OCI-LY1 (cell line): Measurements from ENCODE around the gene ESYT1.
A peak's percentile ranks its signal among the peaks of the same experiment; 100 is the strongest.

Source experiments
- H2AFZ ChIP-seq: fragments of 200-600 bp; sonication (generic), shearing (Covaris generic); 2 replicates; pipeline ENCODE4 v1.6.0; 2014; ENCODE audit warnings: antibody characterized with exemption, mild to moderate bottlenecking, low read length
- H3F3A ChIP-seq: fragments of 200-600 bp; sonication (generic), shearing (Covaris generic); 2 replicates; pipeline ENCODE4 v1.6.0; 2014; ENCODE audit warnings: mild to moderate bottlenecking, antibody characterized with exemption, low read length, moderate library complexity; ENCODE audit not compliant: insufficient read depth
- H3K27ac ChIP-seq: fragments of 200-600 bp; sonication (generic); 2 replicates; pipeline ENCODE4 v1.5.1; 2014; ENCODE audit warnings: low read length, mixed run types, mild to moderate bottlenecking, low read depth; ENCODE audit not compliant: poor library complexity, severe bottlenecking
- H3K27me3 ChIP-seq: fragments of 200-600 bp; sonication (generic); 2 replicates; pipeline ENCODE4 v1.6.0; 2014; ENCODE audit warnings: antibody characterized with exemption, mild to moderate bottlenecking, low read length, moderate library complexity; ENCODE audit not compliant: insufficient read depth
- H3K36me3 ChIP-seq: fragments of 200-600 bp; sonication (generic); 2 replicates; pipeline ENCODE4 v1.6.1; 2014; ENCODE audit warnings: mild to moderate bottlenecking, antibody characterized with exemption, low read length, moderate library complexity, mixed read lengths; ENCODE audit not compliant: insufficient read depth
- H3K4me1 ChIP-seq: fragments of 200-600 bp; sonication (generic); 2 replicates; pipeline ENCODE4 v1.5.1; 2014; ENCODE audit warnings: mild to moderate bottlenecking, low read length, moderate library complexity; ENCODE audit not compliant: insufficient read depth, severe bottlenecking
- H3K4me2 ChIP-seq: fragments of 200-600 bp; sonication (generic), shearing (Covaris generic); 2 replicates; pipeline ENCODE4 v1.6.1; 2014; ENCODE audit warnings: low read length
- H3K4me3 ChIP-seq: fragments of 200-600 bp; sonication (generic); 2 replicates; pipeline ENCODE4 v1.5.1; 2014; ENCODE audit warnings: low read length, low read depth, mild to moderate bottlenecking, mixed read lengths; ENCODE audit not compliant: poor library complexity, severe bottlenecking
- H3K79me2 ChIP-seq: fragments of 200-600 bp; shearing (Covaris generic); 2 replicates; pipeline ENCODE4 v1.6.1; 2016; ENCODE audit warnings: mixed run types, low read length, mixed read lengths; ENCODE audit not compliant: insufficient read depth
- H3K9ac ChIP-seq: fragments of 200-600 bp; sonication (generic), shearing (Covaris generic); 2 replicates; pipeline ENCODE4 v1.6.1; 2014; ENCODE audit warnings: mild to moderate bottlenecking, low read length, mixed read lengths
- H3K9me2 ChIP-seq: fragments of 200-600 bp; sonication (generic), shearing (Covaris generic); 2 replicates; pipeline ENCODE4 v1.6.1; 2014; ENCODE audit warnings: low read depth, mild to moderate bottlenecking, low read length, mixed read lengths
- H3K9me3 ChIP-seq: fragments of 200-600 bp; shearing (Covaris generic); 2 replicates; pipeline ENCODE4 v1.6.1; 2014; ENCODE audit warnings: low read length, mixed read lengths
- H4K20me1 ChIP-seq: fragments of 200-600 bp; sonication (generic), shearing (Covaris generic); 2 replicates; pipeline ENCODE4 v1.6.0; 2016; ENCODE audit warnings: mild to moderate bottlenecking, low read length; ENCODE audit not compliant: insufficient read depth
- CTCF ChIP-seq: fragments of 200-600 bp; sonication (generic), shearing (Covaris generic); IDR thresholded peaks from 2 replicates; pipeline ENCODE4 v1.5.1; 2017; ENCODE audit warnings: mild to moderate bottlenecking, antibody characterized with exemption, low read length, moderate library complexity, mixed read lengths
- EZH2 ChIP-seq: fragments of 200-600 bp; sonication (generic), shearing (Covaris generic); IDR thresholded peaks from 2 replicates; pipeline ENCODE4 v1.8.0; 2017; ENCODE audit warnings: borderline replicate concordance, mixed run types, mild to moderate bottlenecking, antibody characterized with exemption, low read length, moderate library complexity, mixed read lengths

The ESYT1 gene

GRCh38 chr12:56105609-56105902 is 22.5 kb upstream of the ESYT1 start:
- H3K79me2 ChIP-seq, result peaks cover 27% of the 10 kb centered on the region
- H3K4me3 ChIP-seq, result peak overlapping the region; percentile 94
- no peak overlapping the region for H2AFZ ChIP-seq
- H3K4me2 ChIP-seq, result peak overlapping the region; percentile 83
- peak overlapping the region; percentile 98 for H3K9ac ChIP-seq
- TF ChIP-seq EZH2, result no peak
- no peak for TF ChIP-seq CTCF
- H3K27ac ChIP-seq, result peak overlapping the region; percentile 71
- no peaks in the 10 kb centered on the region for H3F3A ChIP-seq
- H3K36me3 ChIP-seq, result peaks cover 47% of the 10 kb centered on the region
- no peaks in the 10 kb centered on the region for H3K9me3 ChIP-seq
- H3K27me3 ChIP-seq, result no peaks in the 10 kb centered on the region
- no peaks in the 10 kb centered on the region for H4K20me1 ChIP-seq
- peaks cover 23% of the 10 kb centered on the region for H3K4me1 ChIP-seq
- no peaks in the 10 kb centered on the region for H3K9me2 ChIP-seq

GRCh38 chr12:56107242-56107641 is 20.8 kb upstream of the ESYT1 start:
- no peaks in the 10 kb centered on the region for H3K9me2 ChIP-seq
- H3K4me1 ChIP-seq, result peaks cover 23% of the 10 kb centered on the region
- TF ChIP-seq CTCF (no peak), EZH2 (no peak)
- H3K79me2 ChIP-seq, result peaks cover 27% of the 10 kb centered on the region
- H3K9ac ChIP-seq, result no peak overlapping the region
- no peak overlapping the region for H3K4me2 ChIP-seq
- H2AFZ ChIP-seq, result no peak overlapping the region
- H3F3A ChIP-seq, result no peaks in the 10 kb centered on the region; the same call in 1 of the 2 replicates
- H3K4me3 ChIP-seq, result no peak overlapping the region
- H3K27ac ChIP-seq, result no peak overlapping the region
- no peaks in the 10 kb centered on the region for H3K9me3 ChIP-seq
- no peaks in the 10 kb centered on the region for H3K27me3 ChIP-seq
- H4K20me1 ChIP-seq, result no peaks in the 10 kb centered on the region
- H3K36me3 ChIP-seq, result peaks cover 64% of the 10 kb centered on the region

GRCh38 chr12:56110571-56110970 is 17.5 kb upstream of the ESYT1 start:
- Histone ChIP-seq H3K27ac (no peak overlapping the region), H3K9ac (no peak overlapping the region), H3K9me2 (no peaks in the 10 kb centered on the region), H3K4me2 (no peak overlapping the region), H3K36me3 (peaks cover 84% of the 10 kb centered on the region), H3K27me3 (no peaks in the 10 kb centered on the region), H3K79me2 (peaks cover 16% of the 10 kb centered on the region), H2AFZ (no peak overlapping the region), H4K20me1 (no peaks in the 10 kb centered on the region), H3F3A (peaks cover 25% of the 10 kb centered on the region; the same call in 1 of the 2 replicates), H3K4me1 (peaks cover 18% of the 10 kb centered on the region), H3K9me3 (no peaks in the 10 kb centered on the region), H3K4me3 (no peak overlapping the region)
- TF ChIP-seq CTCF (no peak), EZH2 (no peak)
